GM12864 (cell line): ENCODE data around the gene CLDN5.

Experiments
- DNase-seq: peaks from one replicate; pipeline ENCODE4 v3.0.0-alpha.2; 2011; ENCODE audit warnings: low read depth
- H3K4me3 ChIP-seq: 2 replicates; pipeline ENCODE4 v1.5.1; 2011; ENCODE audit warnings: mild to moderate bottlenecking, low read depth, low read length, control low read depth
- CTCF ChIP-seq: IDR thresholded peaks from 2 replicates; pipeline ENCODE4 v1.5.1; 2011; ENCODE audit warnings: low read depth, mild to moderate bottlenecking, moderate library complexity, low read length, control low read depth, inconsistent platforms; ENCODE audit errors: missing control alignments

Gene CLDN5

GRCh38 chr22:19498154-19498865 lies 25.9 kb downstream of the CLDN5 start:
- no peak for TF ChIP-seq CTCF
- no peak for DNase-seq
- no peak overlapping the region for H3K4me3 ChIP-seq

GRCh38 chr22:19497245-19497644 lies 27.0 kb downstream of the CLDN5 start:
- DNase-seq = no peak
- no peak for TF ChIP-seq CTCF
- no peak overlapping the region for H3K4me3 ChIP-seq

GRCh38 chr22:19496324-19496630 lies 27.9 kb downstream of the CLDN5 start:
- TF ChIP-seq CTCF = no peak
- H3K4me3 ChIP-seq = no peak overlapping the region
- DNase-seq = no peak

GRCh38 chr22:19495562-19496323 lies 28.5 kb downstream of the CLDN5 start:
- no peak overlapping the region for H3K4me3 ChIP-seq
- DNase-seq = no peak
- no peak for TF ChIP-seq CTCF

- DNase-seq = no peak
Observed at GRCh38 chr22:19494676-19495173, 29.5 kb downstream of the CLDN5 start.

GRCh38 chr22:19494001-19494560 lies 30.1 kb downstream of the CLDN5 start:
- TF ChIP-seq CTCF = no peak
- H3K4me3 ChIP-seq = no peak overlapping the region
- no peak for DNase-seq

More at GRCh38 chr22:19494676-19495173, 29.5 kb downstream of the CLDN5 start:
- TF ChIP-seq CTCF = no peak
- no peak overlapping the region for H3K4me3 ChIP-seq
